Subcutaneous abdominal adipose tissue (tissue), 5 donors: ENCODE measurements around the gene CFAP298.
A peak's percentile ranks its signal among the peaks of the same experiment; 100 is the strongest.

Experiments
- H3K27ac ChIP-seq: one replicate; pipeline ENCODE4 v1.7.0; 2013; ENCODE audit warnings: low read depth, mild to moderate bottlenecking, inconsistent platforms, low read length, moderate library complexity
- H3K27me3 ChIP-seq, 5 donors: one replicate each; pipeline ENCODE4 v1.7.0; 2013; ENCODE audit warnings: low read length in 5 of 5, inconsistent platforms in 1 of 5; ENCODE audit not compliant: control insufficient read depth in 5 of 5, insufficient read depth in 4 of 5
- H3K36me3 ChIP-seq, 5 donors: one replicate each; pipeline ENCODE4 v1.7.0; 2013; ENCODE audit warnings: low read length in 5 of 5; ENCODE audit not compliant: control insufficient read depth in 5 of 5, insufficient read depth in 5 of 5
- H3K4me1 ChIP-seq, 5 donors: one replicate each; pipeline ENCODE4 v1.7.0; 2013; ENCODE audit warnings: low read length in 5 of 5, mild to moderate bottlenecking in 3 of 5, moderate library complexity in 1 of 5; ENCODE audit not compliant: control insufficient read depth in 5 of 5, insufficient read depth in 5 of 5
- H3K4me3 ChIP-seq, 5 donors: one replicate each; pipeline ENCODE4 v1.7.0; 2013; ENCODE audit warnings: low read length in 5 of 5, low read depth in 1 of 5
- H3K9ac ChIP-seq, 5 donors: one replicate each; pipeline ENCODE4 v1.7.0; 2013; ENCODE audit warnings: low read length in 5 of 5, mild to moderate bottlenecking in 4 of 5, moderate library complexity in 3 of 5
- H3K9me3 ChIP-seq, 5 donors: one replicate each; pipeline ENCODE4 v1.7.0; 2013; ENCODE audit warnings: low read length in 5 of 5; ENCODE audit not compliant: control insufficient read depth in 5 of 5
- donor health status: healthy.
- donor health status: healthy.
- donor health status: healthy.
- donor health status: healthy.
- donor health status: healthy.

CFAP298 gene

DNA sequence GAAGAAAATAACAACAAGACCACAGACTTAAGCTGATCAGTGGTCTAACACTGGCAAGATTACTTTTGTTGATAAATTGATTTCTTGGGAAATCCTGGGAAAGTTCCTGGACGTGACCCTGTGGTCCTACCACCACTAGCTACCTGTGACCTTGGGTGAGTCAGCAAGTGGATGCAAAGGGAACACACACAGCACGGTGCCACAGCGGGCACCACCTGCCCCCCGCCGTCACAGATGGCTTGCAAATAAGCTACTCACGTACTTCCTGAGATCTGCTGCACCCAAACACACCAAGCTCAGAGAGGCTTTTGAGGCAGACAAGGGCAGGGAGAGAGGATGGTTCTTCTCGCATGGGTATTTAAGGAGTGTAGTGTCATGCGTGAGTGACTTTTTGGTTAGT is 12.7 kb downstream of the CFAP298 start:
- H3K9me3 ChIP-seq = no peaks in the 10 kb centered on the region
- no peak overlapping the region for H3K9ac ChIP-seq
- H3K27me3 ChIP-seq = no peaks in the 10 kb centered on the region
- H3K36me3 ChIP-seq = peaks cover 3 to 57% (median 42%) of the 10 kb centered on the region in 5 donors
- no peaks in the 10 kb centered on the region for H3K4me1 ChIP-seq
- H3K4me3 ChIP-seq = no peak overlapping the region
- H3K27ac ChIP-seq = no peak overlapping the region

GRCh38 chr21:32599091-32599490 is 13.1 kb downstream of the CFAP298 start:
- H3K9ac ChIP-seq = no peak overlapping the region
- H3K27ac ChIP-seq = no peak overlapping the region

DNA sequence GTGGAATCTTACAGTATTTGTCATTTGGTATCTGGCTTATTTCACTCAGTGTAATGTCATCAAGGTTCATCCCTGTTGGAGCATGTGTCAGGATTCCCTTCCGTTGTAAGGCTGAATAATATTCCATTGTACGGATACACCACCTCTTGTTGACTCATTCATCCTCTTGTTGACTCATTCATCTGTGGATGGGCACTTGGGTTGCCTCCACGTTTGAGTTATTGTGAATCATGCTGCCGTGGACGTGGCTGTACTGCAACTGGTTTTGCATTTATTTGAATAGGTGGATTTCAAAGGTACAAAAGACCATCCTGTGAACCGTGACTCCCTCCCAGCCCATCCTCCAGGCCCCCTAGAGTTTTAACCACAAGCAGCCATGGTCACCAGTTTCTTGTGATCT is 15.0 kb downstream of the CFAP298 start:
- H3K27me3 ChIP-seq = no peaks in the 10 kb centered on the region
- H3K9me3 ChIP-seq = no peaks in the 10 kb centered on the region
- H3K36me3 ChIP-seq = peaks cover 3 to 34% (median 20%) of the 10 kb centered on the region in 5 donors
- no peaks in the 10 kb centered on the region for H3K4me1 ChIP-seq
- H3K9ac ChIP-seq = no peak overlapping the region
- no peak overlapping the region for H3K4me3 ChIP-seq
- no peak overlapping the region for H3K27ac ChIP-seq

More at GRCh38 chr21:32599091-32599490, 13.1 kb downstream of the CFAP298 start:
- peaks cover 3 to 53% (median 39%) of the 10 kb centered on the region in 5 donors for H3K36me3 ChIP-seq
- H3K27me3 ChIP-seq = no peaks in the 10 kb centered on the region
- no peak overlapping the region for H3K4me3 ChIP-seq
- no peaks in the 10 kb centered on the region for H3K9me3 ChIP-seq
- H3K4me1 ChIP-seq = no peaks in the 10 kb centered on the region

DNA sequence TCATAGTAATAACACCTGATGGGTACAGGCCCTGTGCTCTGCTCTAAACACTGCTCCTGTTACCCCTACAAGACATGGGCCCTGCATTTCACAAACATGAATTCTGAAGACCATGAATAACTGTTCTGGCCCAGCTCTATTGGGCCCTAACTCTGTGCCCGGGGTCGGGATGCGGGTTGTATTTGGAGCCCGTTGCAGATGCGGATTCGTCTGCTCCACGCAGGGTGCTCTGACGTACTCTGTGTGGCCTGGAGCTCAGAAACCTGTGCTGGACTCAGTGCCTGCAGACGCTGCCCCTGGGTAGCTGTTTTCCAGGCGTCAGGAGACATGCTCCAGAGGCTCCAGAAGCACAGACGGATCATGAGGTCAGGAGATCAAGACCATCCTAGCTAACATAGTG is 16.7 kb downstream of the CFAP298 start:
- H3K27ac ChIP-seq = no peak overlapping the region
- H3K27me3 ChIP-seq = peaks cover 0 to 3% (median 0%) of the 10 kb centered on the region in 5 donors
- no peaks in the 10 kb centered on the region for H3K4me1 ChIP-seq
- no peaks in the 10 kb centered on the region for H3K9me3 ChIP-seq
- no peak overlapping the region for H3K4me3 ChIP-seq
- H3K36me3 ChIP-seq = peaks cover 0 to 27% (median 13%) of the 10 kb centered on the region in 5 donors
- peak overlapping the region in 1 of 5 donors; percentile 6 for H3K9ac ChIP-seq

- H3K9me3 ChIP-seq = no peaks in the 10 kb centered on the region
- H3K4me3 ChIP-seq = no peak overlapping the region
- peaks cover 0 to 6% (median 0%) of the 10 kb centered on the region in 5 donors for H3K27me3 ChIP-seq
- no peak overlapping the region for H3K9ac ChIP-seq
- H3K27ac ChIP-seq = no peak overlapping the region
- no peaks in the 10 kb centered on the region for H3K4me1 ChIP-seq
- H3K36me3 ChIP-seq = peaks cover 0 to 10% (median 4%) of the 10 kb centered on the region in 5 donors
Observed at GRCh38 chr21:32593690-32594089, 18.5 kb downstream of the CFAP298 start.

DNA sequence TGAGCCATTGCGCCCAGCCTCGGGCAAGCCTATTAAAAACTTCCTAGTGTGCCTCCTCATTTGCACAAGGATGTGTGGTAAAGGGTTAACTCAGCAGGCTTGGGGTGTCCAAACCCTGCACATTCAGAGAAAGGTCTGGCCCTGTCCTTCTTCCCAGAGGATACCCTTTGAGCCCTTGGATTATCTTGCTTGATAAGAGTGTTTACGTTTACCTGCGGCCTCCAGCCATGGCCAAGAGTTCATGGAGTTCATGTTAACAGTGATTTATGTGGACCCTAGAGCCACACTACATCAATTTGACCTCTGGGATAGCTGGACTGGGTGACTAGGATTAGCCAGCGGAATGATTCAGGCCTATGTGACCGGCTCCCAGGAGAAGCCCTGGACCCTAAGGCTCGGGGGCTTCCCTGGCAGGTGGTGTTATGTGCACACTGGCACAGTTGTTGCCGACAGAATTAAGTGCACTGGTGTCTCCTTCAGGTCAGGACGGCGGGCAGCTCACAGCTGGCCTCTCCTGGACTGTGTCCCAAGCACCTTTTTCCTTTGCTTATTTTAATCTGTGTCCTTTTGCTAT is 19.2 kb downstream of the CFAP298 start:
- H3K4me1 ChIP-seq = no peaks in the 10 kb centered on the region
- no peaks in the 10 kb centered on the region for H3K9me3 ChIP-seq
- peaks cover 0 to 6% (median 0%) of the 10 kb centered on the region in 5 donors for H3K27me3 ChIP-seq
- H3K27ac ChIP-seq = no peak overlapping the region
- H3K9ac ChIP-seq = no peak overlapping the region
- H3K4me3 ChIP-seq = no peak overlapping the region
- H3K36me3 ChIP-seq = peaks cover 0 to 8% (median 4%) of the 10 kb centered on the region in 5 donors

- peaks cover 0 to 5% (median 3%) of the 10 kb centered on the region in 5 donors for H3K36me3 ChIP-seq
- peaks cover 0 to 6% (median 0%) of the 10 kb centered on the region in 5 donors for H3K27me3 ChIP-seq
- no peaks in the 10 kb centered on the region for H3K4me1 ChIP-seq
- H3K9me3 ChIP-seq = no peaks in the 10 kb centered on the region
- H3K9ac ChIP-seq = no peak overlapping the region
- no peak overlapping the region for H3K4me3 ChIP-seq
- no peak overlapping the region for H3K27ac ChIP-seq
Observed at GRCh38 chr21:32590130-32590529, 22.0 kb downstream of the CFAP298 start.

DNA sequence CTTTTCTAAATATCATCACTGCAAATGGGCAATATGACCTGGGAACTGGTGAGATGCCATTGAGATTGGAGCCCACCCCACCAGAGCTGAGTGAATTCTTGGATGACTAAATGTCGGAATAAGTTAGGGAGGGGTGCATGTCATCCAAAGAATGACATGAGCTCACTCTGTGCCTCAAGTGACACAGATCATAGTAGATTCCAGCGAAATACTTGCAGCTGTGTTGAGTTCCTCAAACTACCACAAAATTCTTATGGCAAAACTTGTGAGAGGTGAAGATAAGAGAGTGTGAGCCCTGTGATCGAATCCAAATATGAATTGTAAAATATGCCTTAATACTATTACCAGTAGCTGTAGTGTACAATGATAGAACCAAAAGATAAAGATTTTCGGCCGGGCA is 24.5 kb downstream of the CFAP298 start:
- Histone ChIP-seq H3K4me3 (no peak overlapping the region), H3K27me3 (peaks cover 0 to 6% (median 2%) of the 10 kb centered on the region in 5 donors), H3K9me3 (no peaks in the 10 kb centered on the region), H3K36me3 (peaks cover 0 to 5% (median 3%) of the 10 kb centered on the region in 5 donors), H3K27ac (no peak overlapping the region), H3K4me1 (no peaks in the 10 kb centered on the region), H3K9ac (no peak overlapping the region)

DNA sequence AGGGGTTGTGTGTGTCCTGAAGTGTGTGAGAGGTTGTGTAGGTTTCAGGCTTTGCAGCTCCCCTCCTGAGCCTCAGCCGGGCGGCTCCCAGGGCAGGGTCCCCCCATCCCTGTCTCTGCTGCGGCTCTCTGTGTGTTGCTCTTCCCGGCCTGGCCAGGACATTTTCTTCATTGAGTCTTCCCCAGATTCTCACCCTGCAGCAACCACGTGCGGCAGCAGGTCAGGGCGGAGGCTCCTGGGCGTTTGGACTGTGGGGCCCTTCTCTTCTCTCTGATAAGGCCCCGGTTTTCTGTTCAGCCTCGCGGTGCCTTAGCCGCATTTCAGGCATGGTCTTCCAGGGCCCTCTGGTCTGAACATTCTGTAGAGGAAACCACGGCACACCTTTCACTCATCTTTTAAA is 25.1 kb downstream of the CFAP298 start:
- Histone ChIP-seq H3K27me3 (peaks cover 0 to 6% (median 2%) of the 10 kb centered on the region in 5 donors), H3K9ac (no peak overlapping the region), H3K27ac (no peak overlapping the region), H3K4me3 (no peak overlapping the region), H3K36me3 (peaks cover 0 to 5% (median 3%) of the 10 kb centered on the region in 5 donors), H3K4me1 (no peaks in the 10 kb centered on the region), H3K9me3 (no peaks in the 10 kb centered on the region)

DNA sequence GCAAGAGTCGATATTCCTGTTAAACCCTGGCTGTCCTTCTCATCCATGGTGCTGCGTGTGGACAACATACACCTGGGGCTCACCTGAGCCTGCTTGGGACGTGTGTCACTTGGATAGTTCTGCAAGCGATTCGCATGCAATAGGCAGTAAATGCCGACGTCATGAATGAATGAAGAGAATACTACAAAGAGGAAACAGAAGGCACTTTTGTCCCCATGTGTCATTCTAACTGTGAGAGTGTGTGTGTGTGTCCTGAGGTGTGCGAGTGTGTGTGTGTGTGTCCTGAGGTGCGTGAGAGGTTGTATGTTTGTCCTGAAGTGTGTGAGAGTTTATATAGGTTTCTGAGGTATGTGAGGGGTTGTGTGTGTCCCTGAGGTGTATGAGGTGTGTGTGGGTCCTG is 26.2 kb downstream of the CFAP298 start:
- no peak overlapping the region for H3K9ac ChIP-seq
- peaks cover 0 to 7% (median under 1%) of the 10 kb centered on the region in 5 donors for H3K27me3 ChIP-seq
- no peaks in the 10 kb centered on the region for H3K9me3 ChIP-seq
- no peaks in the 10 kb centered on the region for H3K4me1 ChIP-seq
- H3K36me3 ChIP-seq = peaks cover 0 to 5% (median 3%) of the 10 kb centered on the region in 5 donors
- no peak overlapping the region for H3K4me3 ChIP-seq
- no peak overlapping the region for H3K27ac ChIP-seq
